HG02970 (cell line): ENCODE results near the gene RANBP3.

Experiments used
- ATAC-seq: cut with Tn5 transposase; IDR thresholded peaks from one replicate; pipeline ENCODE4 v1.9.1; 2021; ENCODE audit warnings: mild to moderate bottlenecking, moderate library complexity, moderate number of reproducible peaks; ENCODE audit not compliant: unreplicated experiment, low FRiP score

The RANBP3 gene

DNA sequence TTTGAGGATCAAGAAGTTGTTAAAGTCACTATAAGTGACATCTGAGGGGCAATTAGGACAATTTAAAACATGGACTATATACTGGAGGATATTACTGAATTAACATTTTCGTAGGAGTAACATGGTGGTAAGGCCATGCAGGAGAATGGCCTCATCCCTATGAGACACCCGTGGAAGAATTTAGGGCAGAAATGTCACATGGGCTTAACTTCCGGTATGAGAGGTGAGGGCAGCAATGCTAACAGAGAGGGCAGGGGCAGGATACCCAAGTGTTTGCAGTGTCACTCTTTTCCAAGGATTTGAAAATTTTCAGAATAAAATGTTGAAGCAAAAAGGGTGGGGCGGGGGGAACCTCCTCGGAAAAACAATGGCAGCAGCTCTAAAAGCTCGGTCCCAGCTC, 23.6 kb downstream of the RANBP3 start:
- ATAC-seq, result no peak

DNA sequence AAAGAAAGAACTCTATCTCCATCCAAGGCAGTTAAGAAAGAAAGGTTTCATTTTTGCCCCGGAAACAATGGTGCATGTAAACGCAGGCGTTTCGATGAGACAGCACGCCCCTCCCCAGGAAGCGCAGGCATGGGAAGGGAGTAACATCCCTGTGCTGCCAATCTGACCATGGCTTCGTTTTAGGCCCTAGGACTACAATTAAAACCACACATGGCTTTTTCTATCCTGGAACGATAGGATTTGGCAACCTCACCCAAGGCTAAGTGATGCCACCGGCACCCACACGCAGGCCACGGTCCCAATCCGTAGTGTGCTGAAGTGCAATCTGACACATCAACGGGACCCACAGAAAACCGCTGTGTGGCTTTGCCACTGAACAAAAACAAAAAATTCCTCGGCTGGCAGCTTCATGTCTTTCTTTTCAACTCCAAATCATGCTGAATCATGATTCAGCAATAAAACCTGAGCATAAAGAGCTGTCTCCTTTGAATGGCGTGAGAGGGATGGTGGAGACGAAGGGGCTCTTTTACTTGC, 24.2 kb downstream of the RANBP3 start:
- ATAC-seq, result no peak

DNA sequence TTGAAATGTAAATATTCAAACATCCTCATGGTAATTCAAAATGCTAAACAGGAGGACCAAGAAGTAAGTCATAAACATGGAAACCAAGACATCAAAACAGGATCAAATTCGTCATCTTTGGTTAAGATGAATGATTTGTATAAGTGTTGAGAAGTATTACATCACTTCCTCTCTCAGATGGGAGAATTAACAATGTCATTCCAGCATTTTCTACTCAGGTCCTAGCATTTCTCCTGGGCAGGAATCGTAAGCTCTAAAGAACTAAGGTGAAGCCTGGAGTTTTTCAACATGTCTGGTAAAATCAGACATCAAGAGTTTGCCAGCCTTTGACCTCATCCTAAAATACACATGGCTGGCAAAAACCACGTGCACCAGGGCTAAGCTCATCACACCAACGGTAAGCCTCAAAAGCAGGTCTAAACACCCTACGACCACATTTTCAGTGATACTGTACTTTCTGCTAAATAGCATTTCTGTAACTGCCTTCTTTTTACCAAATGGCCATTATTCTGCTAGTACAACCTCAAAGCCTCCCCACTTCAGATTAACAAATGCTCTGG, 24.8 kb downstream of the RANBP3 start:
- ATAC-seq, result no peak

DNA sequence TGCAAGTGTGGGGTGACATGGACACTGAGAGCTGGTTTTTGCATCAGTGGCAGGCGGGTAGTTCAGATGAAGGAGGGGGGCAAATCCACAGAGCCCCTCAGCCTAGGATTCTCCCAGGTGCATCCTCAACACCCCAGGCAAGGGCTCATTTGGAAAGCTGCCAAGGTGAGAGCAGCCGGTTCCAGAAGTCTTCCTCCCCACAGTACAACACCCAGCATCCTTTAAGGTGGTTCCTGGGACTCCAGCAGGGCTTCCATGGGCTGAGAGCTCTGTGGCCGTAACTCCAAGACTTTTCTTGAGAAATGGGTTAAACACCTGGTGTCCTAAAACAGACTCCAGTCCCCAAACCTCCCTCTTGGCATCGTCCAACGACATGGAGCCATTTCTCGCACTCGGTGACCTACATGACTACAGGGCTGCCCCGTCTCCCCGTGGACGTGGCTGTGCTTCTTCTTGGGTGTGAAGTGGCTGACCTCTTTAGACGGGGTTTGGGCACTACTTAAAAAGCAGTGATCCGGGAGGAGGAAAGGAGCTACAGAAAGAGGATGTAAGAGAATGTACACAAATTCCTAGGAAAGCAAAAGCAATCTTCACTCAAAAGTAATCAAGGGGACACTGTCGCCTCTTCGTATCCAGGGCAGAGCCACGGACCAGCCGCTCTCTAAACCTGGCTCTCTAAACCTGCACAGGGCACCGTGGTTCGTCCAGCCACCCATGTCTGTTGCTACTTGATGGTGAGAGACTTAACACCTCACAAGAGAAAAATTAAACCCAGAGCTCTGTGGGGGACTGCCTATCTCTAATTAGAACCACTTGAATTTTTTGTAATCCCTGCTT, 25.5 kb downstream of the RANBP3 start:
- no peak for ATAC-seq

DNA sequence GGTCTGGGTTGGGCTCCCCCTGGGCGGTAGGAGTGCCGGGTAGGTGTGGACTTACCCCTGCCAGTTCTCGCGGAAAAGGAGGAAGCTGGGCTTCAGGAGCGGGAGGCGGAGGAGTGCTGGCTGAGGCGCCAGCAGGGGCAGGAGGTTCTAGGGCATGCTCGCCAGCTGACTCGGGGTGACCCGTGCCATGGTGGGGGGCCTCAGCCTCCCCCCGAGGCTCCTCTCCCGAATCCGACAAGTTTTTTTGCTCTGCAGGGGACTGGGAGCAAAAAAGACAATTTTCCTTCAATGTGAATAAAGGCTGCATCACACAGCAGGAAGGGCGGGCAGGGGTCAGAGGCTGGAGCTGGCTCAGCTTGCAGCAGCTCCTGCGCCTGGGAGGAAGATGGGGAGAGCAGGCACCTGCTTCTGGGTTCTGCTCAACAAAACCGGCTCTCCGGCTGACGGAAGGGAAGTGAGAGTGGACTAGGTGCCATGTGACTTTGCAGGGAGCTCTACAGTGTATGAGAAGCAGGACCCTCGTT, 26.5 kb downstream of the RANBP3 start:
- no peak for ATAC-seq

DNA sequence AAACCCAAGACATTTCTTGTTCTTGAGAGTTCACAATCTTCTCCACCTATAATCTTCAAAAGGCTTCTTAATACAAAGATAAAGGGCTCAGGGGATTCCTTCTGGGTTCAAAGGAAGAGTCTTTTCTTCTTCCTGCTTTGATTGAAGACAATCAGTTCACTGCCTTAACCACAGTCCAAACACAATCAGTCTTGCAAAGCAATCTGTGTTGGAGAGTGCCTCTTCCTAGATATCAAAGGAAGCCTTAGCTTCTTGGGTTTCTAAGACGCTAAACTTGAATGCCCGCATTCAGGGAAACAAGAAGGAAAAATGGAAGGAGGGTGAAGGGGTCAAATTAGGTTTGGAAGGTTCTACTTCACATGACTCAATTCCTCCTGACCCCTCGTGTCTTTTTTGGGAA, 27.2 kb downstream of the RANBP3 start:
- ATAC-seq, result no peak

DNA sequence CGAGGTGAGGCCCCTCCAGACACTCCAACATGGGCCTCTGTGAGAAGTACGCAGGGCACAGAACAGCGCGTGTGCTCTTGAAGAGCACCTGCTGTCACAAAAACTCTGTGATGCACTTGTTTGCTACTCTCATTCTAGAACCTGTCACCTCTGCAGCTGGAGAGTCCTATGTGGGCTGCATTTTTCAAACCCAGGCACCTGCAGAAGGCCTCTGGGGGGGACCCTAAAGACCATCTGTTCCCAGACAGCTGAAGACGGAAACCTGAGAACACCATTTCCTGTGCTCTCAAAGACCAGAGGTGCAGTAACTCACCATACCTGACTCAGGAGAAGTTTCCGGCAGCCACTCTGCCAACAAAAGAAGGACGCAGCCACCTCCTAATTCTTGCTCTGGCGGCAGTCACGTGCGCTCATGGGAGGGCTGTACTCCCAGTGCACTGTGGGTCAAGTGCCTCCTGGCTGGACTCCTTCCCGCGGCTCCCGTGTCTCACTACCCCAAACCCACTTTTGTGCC, 28.1 kb downstream of the RANBP3 start:
- ATAC-seq, result no peak

DNA sequence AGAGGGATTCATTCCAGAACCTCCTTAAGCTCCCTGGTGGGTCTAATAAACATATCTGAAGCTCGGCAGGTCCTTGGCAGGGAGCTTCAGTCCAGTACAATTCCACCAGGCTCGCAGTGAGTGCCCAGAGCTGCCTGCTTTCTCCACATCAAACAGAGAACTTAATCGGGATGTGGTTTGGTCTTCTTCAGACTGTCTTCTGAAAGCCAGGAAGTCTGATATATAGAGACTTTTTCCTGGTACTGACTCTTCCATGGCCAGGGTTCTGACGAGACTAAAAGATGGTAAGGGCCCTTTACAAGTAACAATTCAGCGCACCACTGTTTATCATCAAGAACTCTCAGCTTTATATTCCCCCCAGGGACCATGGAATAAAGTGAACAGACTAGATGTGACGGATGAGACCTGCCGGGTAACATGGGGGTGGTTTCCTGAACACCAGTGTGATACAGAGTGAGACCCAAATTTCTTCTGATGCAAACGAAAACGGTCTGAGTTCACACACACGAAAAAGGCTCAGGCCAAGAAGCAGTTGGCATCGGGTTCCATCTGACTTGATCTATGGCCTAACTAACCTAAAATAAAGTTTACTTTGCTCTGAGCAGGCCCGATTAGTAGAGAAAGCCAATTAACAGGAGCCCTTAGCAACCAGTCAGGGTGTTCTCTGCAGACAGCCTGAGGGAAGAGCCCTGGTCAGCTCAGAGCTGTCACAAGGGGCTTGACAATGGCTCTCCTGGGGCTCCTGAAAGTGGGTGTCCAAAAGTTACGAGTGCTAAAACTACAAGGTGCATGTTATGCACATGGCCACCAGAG, 29.0 kb downstream of the RANBP3 start:
- no peak for ATAC-seq

DNA sequence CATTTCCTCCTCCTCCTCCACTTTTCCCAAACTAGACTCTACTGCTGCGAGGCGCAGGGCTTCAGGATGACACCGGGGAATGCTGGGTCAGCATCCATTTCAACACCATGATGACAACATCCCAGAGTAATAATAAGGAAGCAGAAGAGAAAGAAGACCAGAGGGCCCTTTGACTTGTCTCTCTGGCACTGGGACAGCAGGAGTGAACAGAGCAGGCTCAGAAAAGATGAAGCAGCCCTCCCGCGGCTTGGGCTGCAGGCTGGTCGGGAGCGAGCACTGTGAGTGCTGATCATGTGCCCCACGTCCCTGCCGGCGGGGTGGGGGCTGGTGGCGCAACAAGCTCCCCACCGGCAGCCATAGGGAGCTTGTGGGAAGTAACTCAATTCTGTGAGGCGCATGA, 30.5 kb downstream of the RANBP3 start:
- no peak for ATAC-seq

DNA sequence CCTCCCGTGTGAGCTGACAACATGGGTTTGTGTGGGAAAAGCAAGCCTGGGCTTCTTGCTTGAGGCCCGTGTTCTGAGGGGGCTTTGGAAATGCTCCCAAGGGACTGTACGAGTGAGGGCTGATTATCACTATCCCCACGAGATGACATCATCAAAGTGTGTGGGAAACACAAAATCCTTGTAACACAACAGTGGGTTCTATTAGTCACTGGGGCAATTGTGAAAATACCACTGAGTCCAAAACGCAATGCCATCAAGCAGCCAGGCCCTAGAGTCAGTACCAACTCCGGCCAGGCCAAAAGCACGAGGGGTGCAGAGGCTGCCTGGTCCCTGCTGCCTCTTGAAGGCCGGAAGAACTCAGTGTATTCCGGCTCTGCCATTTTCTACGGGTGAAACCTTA, 34.3 kb downstream of the RANBP3 start:
- ATAC-seq, result no peak

DNA sequence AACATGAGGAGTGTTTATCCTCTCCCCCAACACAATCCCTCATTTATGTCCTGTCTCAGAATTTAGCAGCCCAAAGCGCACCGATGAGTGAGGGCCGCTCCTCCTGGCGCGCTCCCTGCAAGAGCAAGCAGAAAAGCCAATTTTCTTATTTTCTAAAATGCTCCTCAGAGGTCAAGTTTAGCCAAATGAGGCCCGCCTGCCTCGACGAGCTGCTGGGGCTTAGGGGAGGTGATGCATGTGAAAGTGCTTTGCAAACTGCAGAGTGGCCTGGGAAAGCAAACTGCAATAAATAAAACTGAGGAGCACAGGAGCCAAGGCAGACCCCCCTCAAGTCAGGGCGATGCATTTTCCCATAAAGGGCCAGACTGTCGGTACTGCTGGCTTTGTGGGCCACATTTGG, 34.9 kb downstream of the RANBP3 start:
- ATAC-seq, result no peak

DNA sequence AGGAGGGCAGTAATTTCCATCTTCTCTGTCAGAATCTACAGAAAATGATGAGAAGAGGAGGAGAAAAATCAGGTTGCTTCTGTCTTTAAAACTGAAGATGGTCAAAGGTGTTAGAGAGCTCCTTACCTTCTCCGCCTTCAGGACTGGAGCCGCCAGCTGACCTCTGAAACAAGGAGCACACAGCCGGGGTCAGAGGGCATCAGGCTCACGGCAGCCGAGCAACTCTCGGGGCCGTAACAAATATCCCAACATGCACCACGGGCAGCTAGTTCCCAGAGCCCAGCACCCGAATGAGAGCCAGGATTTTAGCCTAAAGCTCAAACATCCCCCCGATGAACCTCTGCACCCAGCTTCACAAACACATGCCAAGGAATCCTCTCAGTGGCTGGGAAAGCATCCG, 36.3 kb downstream of the RANBP3 start:
- ATAC-seq, result no peak

DNA sequence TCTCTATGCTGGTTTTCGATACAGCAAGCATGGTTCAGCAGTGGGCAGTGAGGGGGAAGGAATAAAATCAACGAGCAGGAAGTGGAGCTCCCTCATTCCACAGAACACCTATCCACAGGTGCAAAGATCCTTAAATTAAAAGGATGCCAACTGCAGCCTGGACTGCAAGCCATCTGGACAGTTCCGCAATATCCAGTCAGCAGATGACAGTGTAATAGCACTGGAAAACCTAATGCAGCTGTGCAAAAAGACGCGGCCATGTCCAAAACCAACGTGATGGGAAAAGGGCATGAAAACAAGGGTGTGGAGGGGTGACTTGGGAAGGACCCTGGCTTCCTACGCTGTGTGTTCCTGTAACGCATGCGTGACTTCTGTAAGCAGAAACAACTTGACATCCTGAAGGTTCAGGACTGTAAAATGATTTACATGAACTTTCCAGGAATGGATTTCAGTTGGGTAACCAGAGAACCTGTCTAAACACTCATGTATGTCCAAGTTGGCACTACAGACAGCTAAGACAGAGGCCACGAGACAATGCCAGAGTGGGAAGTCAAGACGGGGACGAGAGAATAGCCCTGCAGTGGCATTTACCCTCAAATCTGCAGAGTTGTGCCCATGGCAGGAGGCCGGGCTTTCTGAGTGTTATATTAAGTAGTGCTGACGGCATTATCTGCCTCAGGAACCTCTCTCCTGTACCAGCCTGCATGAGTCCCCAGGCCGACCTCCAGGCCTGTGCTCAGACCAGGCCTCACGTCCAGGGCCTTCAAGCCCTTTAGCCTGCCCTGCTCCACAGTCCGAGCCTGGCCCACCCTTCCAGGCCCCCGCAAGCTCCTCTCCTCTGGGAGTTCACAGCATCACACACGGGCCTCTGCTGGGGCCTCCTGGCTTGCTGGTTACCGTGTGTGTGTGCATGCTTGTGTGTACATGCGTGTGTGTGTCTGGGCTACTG, 37.4 kb downstream of the RANBP3 start:
- ATAC-seq, result no peak

DNA sequence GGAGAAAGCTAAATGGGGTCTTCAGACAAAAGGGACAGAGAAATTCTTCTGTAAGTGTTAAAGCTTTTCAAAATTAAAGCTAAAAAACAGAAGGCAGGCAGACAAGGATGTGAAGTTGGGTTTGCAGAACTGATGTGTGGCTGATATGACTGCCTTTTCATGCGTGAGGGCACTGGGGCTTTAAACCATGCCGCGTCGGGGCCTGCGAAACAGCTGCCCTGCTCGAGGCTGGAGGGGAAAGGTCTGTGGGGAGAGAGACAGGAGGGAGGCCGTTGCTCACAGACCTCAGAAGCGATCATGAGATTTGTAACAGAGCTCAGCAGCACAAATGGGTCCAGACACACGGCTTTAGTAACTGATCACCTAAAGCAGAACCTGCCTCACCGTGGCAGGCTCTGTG, 40.4 kb downstream of the RANBP3 start:
- ATAC-seq, result no peak

DNA sequence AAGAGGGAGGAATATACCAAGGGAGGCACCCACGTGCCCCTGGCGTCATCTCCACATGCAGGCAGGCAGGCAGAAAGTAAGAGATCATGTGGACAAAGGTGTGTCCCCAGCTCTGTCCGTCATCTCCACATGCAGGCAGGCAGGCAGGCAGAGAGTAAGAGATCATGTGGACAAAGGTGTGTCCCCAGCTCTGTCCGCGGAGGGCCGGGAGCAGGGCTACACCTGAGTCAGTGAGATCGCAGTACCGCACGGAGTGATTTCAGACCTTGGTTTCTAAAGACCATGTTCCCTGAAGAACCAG, 41.7 kb downstream of the RANBP3 start:
- no peak for ATAC-seq

DNA sequence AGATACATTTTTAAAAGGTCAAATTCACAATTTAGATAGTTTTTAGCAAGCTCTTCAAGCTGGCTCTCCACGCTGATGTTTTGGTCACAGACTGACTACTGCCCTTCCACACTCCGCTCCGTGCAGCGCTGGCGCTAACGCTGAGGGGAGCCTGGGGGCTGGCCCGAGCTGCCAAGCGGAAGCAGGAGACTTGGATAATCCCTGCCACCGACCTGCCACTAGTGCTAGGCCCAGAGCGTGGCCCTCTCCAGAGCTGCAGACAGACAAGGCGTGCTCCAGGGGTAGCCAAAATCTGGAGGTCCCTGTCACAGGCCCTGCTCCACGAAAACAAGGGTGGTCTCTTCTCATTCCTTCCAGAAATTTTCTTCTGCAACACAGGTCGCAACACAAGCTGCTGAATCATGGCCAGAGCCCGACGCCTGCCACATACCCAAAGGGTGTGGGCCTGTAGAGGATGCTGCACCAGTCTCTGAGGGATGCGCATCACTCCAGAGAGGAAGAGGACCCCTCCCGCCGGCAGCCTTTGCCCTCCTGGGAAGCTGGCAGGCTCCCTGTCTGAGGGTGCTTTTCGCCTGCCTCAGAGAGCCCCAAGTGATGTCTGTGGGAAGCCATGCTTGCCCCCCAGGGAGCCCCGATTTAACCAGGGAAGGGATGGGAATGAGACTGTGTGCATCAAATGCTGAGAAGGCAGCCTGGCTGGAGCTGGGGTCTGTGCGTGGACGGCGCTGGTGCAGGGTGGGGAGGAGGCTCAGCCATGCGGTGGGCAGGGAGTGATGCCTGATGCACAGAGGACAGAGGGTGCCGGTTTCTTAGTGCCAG, 42.3 kb downstream of the RANBP3 start:
- ATAC-seq, result no peak

DNA sequence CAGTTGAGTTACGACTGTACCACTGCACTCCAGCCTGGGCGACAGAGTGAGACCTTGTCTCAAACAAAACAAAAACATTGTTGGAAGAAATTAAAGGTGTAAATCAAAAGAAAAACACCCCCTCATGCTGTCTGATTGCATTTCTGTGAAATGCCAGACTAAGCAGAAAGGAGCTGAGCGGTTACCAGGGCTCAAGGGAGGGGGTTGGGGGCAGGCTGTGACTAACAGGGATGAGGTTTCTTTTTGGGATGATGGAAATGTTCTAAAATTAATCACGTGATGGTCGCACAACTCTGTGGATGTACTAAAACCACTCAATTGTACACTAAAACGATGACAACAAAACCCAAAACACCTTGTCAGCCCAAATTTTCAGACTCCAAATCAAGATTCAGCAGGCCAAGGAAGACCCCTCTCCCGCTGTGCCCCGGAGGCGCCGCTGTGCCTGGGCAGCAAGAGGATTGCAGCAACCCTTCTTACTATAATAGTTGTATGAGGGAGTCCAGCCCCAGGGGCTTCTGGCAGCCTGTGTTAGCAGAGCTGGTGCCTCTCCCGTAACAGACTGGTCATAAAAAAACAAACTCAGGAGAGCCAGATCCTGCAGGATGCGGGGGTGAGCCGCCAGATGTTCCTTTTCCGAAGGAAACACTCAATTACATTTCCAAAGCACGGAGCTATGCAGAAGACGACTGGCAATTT, 43.0 kb downstream of the RANBP3 start:
- ATAC-seq, result no peak

DNA sequence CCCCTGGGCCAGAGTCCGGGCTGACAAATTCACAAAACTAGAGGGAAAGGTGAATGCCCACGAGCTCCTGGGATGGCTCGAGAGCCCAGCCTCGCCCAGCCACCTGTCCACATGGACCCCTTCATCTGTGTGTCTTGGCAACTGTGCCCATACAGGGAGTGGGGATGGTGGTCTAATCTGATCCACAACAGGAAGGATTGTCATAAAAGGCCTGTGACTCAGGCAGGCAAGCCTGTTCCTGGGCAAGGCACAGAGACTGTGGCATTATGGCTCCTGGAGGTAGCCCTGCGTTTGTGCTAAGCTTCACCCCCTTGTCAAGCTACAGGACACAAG, 43.9 kb downstream of the RANBP3 start:
- ATAC-seq, result no peak
